MCF 10A (cell line): ENCODE data around the gene KRT10. TPM values are rescaled to one million over a fixed set of nuclear protein-coding genes. Genes with fewer than 3 reads are reported as not detected.
A peak's percentile ranks its signal among the peaks of the same experiment; 100 is the strongest.

Experiments
- Bru-seq: library from RNA; stranded (reverse); fragments of 400-500 nt; gene quantifications from one replicate; lab custom pipeline; 2021; lab: Mats Ljungman, UMichigan
- BruChase-seq, 2 experiments: library from RNA; stranded (reverse); fragments of 400-500 nt; gene quantifications; one replicate each; lab custom pipeline; 2021; lab: Mats Ljungman, UMichigan
- BruUV-seq: library from RNA; stranded (reverse); fragments of 400-500 nt; replicated peaks from 2 replicates; lab custom pipeline; 2021; lab: Mats Ljungman, UMichigan
- CTCF ChIA-PET: fragments of 300-600 bp; sonication (Branson Sonifier 250); formaldehyde crosslinking; extraction: SDS; loops from one replicate; lab custom pipeline; 2021; ENCODE audit warnings: antibody characterized with exemption, inconsistent platforms; lab: Yijun Ruan, JAX
- POLR2A ChIA-PET: fragments of 300-600, 350-650 bp; sonication (Branson Sonifier 250); formaldehyde crosslinking; extraction: SDS; loops from one replicate; lab custom pipeline; 2020; ENCODE audit warnings: antibody characterized with exemption, inconsistent platforms; lab: Yijun Ruan, JAX
- DNase-seq: peaks from one replicate; pipeline ENCODE4 v3.0.0-alpha.2; 2018; ENCODE audit not compliant: unreplicated experiment
- H3K27ac Mint-ChIP-seq: one replicate; pipeline ENCODE4 v1.8.0; 2022; ENCODE audit warnings: mild to moderate bottlenecking, low read depth, mixed read lengths; ENCODE audit not compliant: unreplicated experiment
- H3K27me3 Mint-ChIP-seq: one replicate; pipeline ENCODE4 v1.8.0; 2022; ENCODE audit warnings: mixed read lengths; ENCODE audit not compliant: insufficient read depth, unreplicated experiment
- H3K36me3 Mint-ChIP-seq: one replicate; pipeline ENCODE4 v1.8.0; 2022; ENCODE audit warnings: mild to moderate bottlenecking, moderate library complexity, mixed read lengths; ENCODE audit not compliant: insufficient read depth, unreplicated experiment
- H3K4me1 Mint-ChIP-seq: one replicate; pipeline ENCODE4 v1.8.0; 2022; ENCODE audit warnings: mixed read lengths; ENCODE audit not compliant: insufficient read depth, unreplicated experiment
- H3K4me3 Mint-ChIP-seq: one replicate; pipeline ENCODE4 v1.8.0; 2022; ENCODE audit warnings: mild to moderate bottlenecking, moderate library complexity, mixed read lengths; ENCODE audit not compliant: unreplicated experiment
- H3K9me3 Mint-ChIP-seq: one replicate; pipeline ENCODE4 v1.8.0; 2022; ENCODE audit warnings: mixed read lengths; ENCODE audit not compliant: unreplicated experiment
- intact Hi-C: fragments of 100-400 bp; cut with micrococcal nuclease; formaldehyde crosslinking; loops from 2 replicates; pipeline ENCODE4 v1.14.1; 2022
- long read RNA-seq: library from polyadenylated mRNA; stranded (forward); transcript quantifications from one replicate; pipeline ENCODE4 v2.0.0, GENCODE V29; 2022
- total RNA-seq: library from RNA; stranded (reverse); gene quantifications from 2 replicates; pipeline ENCODE4 v1.2.3, GENCODE V29; 2022
- TF ChIP-seq, protein P1 (sequence below): fragments of 200-600 bp; IDR thresholded peaks from one replicate; pipeline ENCODE4 v1.8.0; 2022; ENCODE audit warnings: antibody characterized with exemption, mild to moderate bottlenecking; ENCODE audit not compliant: unreplicated experiment

Gene KRT10
- 95.5 and 116 TPM in 2 replicates for total RNA-seq
- percentile 67 among the genes with signal in this experiment for Bru-seq, nascent RNA
- BruChase-seq, experiment 1, labeled RNA remaining after a 6-hour chase, result percentile 89 among the genes with signal in this experiment
- BruChase-seq, experiment 2, labeled RNA remaining after a 2-hour chase, result percentile 68 among the genes with signal in this experiment
- long read RNA-seq, transcript KRT10-202 (2 exons, 583 nt), result major isoform, 26 of 359 reads
- long read RNA-seq, transcript KRT10-201 (8 exons, 2,124 nt), result minor isoform, 15 of 359 reads
- long read RNA-seq, partial matches to known transcripts, result 312 of 359 reads
- long read RNA-seq, other reads (novel, unspliced or antisense), result 6 of 359 reads

DNA sequence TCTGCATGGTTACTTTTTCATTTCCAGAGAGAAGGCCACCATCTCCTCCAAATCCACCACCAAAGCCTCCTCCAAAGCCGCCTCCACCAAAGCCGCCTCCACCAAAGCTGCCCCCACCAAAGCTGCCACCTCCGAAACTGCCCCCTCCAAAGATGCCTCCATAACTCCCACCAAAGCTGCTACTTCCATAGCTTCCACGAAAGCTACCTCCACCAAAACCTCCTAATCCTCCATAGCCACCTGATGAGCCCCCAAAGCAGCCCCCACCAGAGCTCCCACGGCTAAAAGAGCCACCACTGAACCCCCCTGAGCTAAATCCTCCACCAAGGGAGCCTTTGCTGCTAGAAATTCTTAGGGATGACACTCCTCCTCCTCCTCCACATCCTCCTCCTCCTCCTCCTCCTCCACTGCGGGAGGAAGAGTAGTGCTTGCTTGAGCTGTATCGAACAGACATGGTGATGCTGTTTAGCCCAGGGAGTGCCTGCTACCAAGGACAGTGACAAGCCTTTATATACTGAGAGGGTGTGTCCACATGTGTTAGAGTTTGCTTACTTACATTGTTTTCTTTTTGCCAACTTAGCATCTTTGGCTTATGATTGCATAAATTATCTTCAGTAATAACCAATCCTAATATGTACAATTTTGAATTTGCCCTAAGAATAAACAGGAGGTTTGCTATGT, at the start of gene KRT10:
TSS of gene KRT10 (minus strand) at position 483 of the 681 bp plus-strand sequence. CDS start at position 454, 29 bp downstream.
- TF ChIP-seq, protein P1, sequence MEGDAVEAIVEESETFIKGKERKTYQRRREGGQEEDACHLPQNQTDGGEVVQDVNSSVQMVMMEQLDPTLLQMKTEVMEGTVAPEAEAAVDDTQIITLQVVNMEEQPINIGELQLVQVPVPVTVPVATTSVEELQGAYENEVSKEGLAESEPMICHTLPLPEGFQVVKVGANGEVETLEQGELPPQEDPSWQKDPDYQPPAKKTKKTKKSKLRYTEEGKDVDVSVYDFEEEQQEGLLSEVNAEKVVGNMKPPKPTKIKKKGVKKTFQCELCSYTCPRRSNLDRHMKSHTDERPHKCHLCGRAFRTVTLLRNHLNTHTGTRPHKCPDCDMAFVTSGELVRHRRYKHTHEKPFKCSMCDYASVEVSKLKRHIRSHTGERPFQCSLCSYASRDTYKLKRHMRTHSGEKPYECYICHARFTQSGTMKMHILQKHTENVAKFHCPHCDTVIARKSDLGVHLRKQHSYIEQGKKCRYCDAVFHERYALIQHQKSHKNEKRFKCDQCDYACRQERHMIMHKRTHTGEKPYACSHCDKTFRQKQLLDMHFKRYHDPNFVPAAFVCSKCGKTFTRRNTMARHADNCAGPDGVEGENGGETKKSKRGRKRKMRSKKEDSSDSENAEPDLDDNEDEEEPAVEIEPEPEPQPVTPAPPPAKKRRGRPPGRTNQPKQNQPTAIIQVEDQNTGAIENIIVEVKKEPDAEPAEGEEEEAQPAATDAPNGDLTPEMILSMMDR, result no peak
- POLR2A ChIA-PET, result interaction anchor here (0.6 to 12.6 kb wide), 9 partner anchors 11 to 836 kb away, joined by 3 to 352 read pairs (median 4); no protein-coding TSS in a partner anchor
- Mint-ChIP-seq H3K36me3 (peaks cover 42% of the 10 kb centered on the region), H3K9me3 (peaks cover 5% of the 10 kb centered on the region), H3K27me3 (no peaks in the 10 kb centered on the region), H3K4me3 (peak within 1 kb of the TSS; percentile 62), H3K27ac (peak within 1 kb of the TSS; percentile 55), H3K4me1 (peaks cover 34% of the 10 kb centered on the region)
- no peak for DNase-seq
- intact Hi-C loops, result no loop called here
- CTCF ChIA-PET, result interaction anchor here (0.6 to 0.7 kb wide), 4 partner anchors 94 to 860 kb away, joined by 3 to 5 read pairs (median 3); no protein-coding TSS in a partner anchor
- no TSS peak for BruUV-seq

- no peak overlapping the region for H3K4me3 Mint-ChIP-seq
- H3K27ac Mint-ChIP-seq, result no peak overlapping the region
- no peaks in the 10 kb centered on the region for H3K27me3 Mint-ChIP-seq
- TF ChIP-seq, protein P1, result no peak
- intact Hi-C loops, result no loop called here
- H3K9me3 Mint-ChIP-seq, result no peaks in the 10 kb centered on the region
- DNase-seq, result no peak
- H3K4me1 Mint-ChIP-seq, result no peaks in the 10 kb centered on the region
- ChIA-PET POLR2A (interaction anchor here (0.6 to 1.0 kb wide), 3 partner anchors 15 to 73 kb away, joined by 3 to 5 read pairs (median 4); no protein-coding TSS in a partner anchor), CTCF (interaction anchor here (0.6 to 1.6 kb wide), 6 partner anchors 12 to 792 kb away, joined by 3 to 5 read pairs (median 3); no protein-coding TSS in a partner anchor)
- BruUV-seq, result no TSS peak
- H3K36me3 Mint-ChIP-seq, result no peaks in the 10 kb centered on the region
Measured at GRCh38 chr17:40871316-40871715, 48.9 kb upstream of the KRT10 start.

GRCh38 chr17:40870136-40870535, 47.7 kb upstream of the KRT10 start:
- ChIA-PET POLR2A (no interaction called here), CTCF (interaction anchor here (0.6 kb wide), 1 partner anchor 650 kb away, joined by 3 read pairs; no protein-coding TSS in a partner anchor)
- H3K36me3 Mint-ChIP-seq, result no peaks in the 10 kb centered on the region
- TF ChIP-seq, protein P1, result no peak
- no peak overlapping the region for H3K4me3 Mint-ChIP-seq
- intact Hi-C loops, result no loop called here
- no TSS peak for BruUV-seq
- H3K27ac Mint-ChIP-seq, result no peak overlapping the region
- no peaks in the 10 kb centered on the region for H3K27me3 Mint-ChIP-seq
- no peaks in the 10 kb centered on the region for H3K9me3 Mint-ChIP-seq
- H3K4me1 Mint-ChIP-seq, result no peaks in the 10 kb centered on the region
- no peak for DNase-seq
